Measurements from ENCODE around the gene GCSH. TPM values are rescaled to one million over a fixed set of nuclear protein-coding genes. Genes with fewer than 3 reads are reported as not detected.
A peak's percentile ranks its signal among the peaks of the same experiment; 100 is the strongest.

The GCSH gene
- total RNA-seq, 1 donor from 2014 or later, result 19.8 TPM

- Histone ChIP-seq H3K27me3 (ENCODE audit: control insufficient read depth in 3 of 3, insufficient read depth in 3 of 3, low read length in 3 of 3) (no peaks in the 10 kb centered on the region), H3K4me1 (ENCODE audit: control insufficient read depth in 3 of 3, insufficient read depth in 3 of 3, low read length in 3 of 3) (peaks cover 0 to 12% (median 3%) of the 10 kb centered on the region in 3 donors), H3K4me3 (ENCODE audit: low read length in 3 of 3) (peak within 1 kb of the TSS; percentile 86 to 98 (median 98)), H3K9me3 (ENCODE audit: control insufficient read depth in 3 of 3, low read length in 3 of 3) (no peaks in the 10 kb centered on the region), H3K36me3 (ENCODE audit: control insufficient read depth in 3 of 3, insufficient read depth in 3 of 3, low read length in 3 of 3) (no peaks in the 10 kb centered on the region), H3K9ac (ENCODE audit: low read depth in 1 of 3, low read length in 3 of 3) (peak within 1 kb of the TSS; percentile 92 to 98 (median 96)), H3K27ac (ENCODE audit: low read depth, low read length) (peak within 1 kb of the TSS; percentile 97)
Observed at GRCh38 chr16:81077076-81077940, 18.9 kb downstream of the GCSH start, which contains the start of gene C16orf46. Gene C16orf46 (minus strand): TSS chr16:81077238. CDS start chr16:81063955, 13,283 bp downstream.

DNA sequence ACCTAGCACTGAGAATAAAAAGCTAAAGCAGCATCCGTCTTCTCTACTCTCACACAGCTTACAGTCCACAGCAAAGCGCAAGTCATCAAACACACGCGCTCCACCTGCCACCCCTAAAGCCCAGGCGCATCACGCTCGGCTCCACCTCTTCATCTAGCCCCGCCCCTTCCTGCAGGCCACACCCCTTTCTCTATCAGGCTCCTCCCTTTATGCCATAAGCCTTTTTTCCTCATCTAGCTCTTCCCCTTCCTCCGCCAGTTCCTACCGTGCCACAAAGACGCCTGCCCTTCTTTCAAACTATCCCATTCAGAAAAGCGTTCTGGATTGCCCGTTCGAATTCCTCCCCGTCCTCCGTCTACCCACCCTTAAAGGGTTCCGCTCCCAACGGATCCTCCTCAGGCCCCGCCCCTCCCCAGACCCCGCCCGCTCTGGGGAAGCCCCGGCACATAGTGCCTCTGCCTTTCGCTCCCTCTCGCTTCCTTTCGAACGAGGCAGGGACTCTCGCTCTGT is 19.6 kb downstream of the GCSH start:
- Histone ChIP-seq H3K4me1 (ENCODE audit: control insufficient read depth in 3 of 3, insufficient read depth in 3 of 3, low read length in 3 of 3) (peaks cover 0 to 12% (median 3%) of the 10 kb centered on the region in 3 donors), H3K27ac (ENCODE audit: low read depth, low read length) (peak overlapping the region; percentile 97), H3K36me3 (ENCODE audit: control insufficient read depth in 3 of 3, insufficient read depth in 3 of 3, low read length in 3 of 3) (no peaks in the 10 kb centered on the region), H3K9me3 (ENCODE audit: control insufficient read depth in 3 of 3, low read length in 3 of 3) (no peaks in the 10 kb centered on the region), H3K9ac (ENCODE audit: low read depth in 1 of 3, low read length in 3 of 3) (peak overlapping the region; percentile 92 to 98 (median 96)), H3K4me3 (ENCODE audit: low read length in 3 of 3) (peak overlapping the region; percentile 86 to 98 (median 98)), H3K27me3 (ENCODE audit: control insufficient read depth in 3 of 3, insufficient read depth in 3 of 3, low read length in 3 of 3) (no peaks in the 10 kb centered on the region)

GRCh38 chr16:81073560-81074330 is 22.4 kb downstream of the GCSH start:
- Histone ChIP-seq H3K36me3 (ENCODE audit: control insufficient read depth in 3 of 3, insufficient read depth in 3 of 3, low read length in 3 of 3) (no peaks in the 10 kb centered on the region), H3K4me1 (ENCODE audit: control insufficient read depth in 3 of 3, insufficient read depth in 3 of 3, low read length in 3 of 3) (peaks cover 0 to 12% (median 3%) of the 10 kb centered on the region in 3 donors), H3K27me3 (ENCODE audit: control insufficient read depth in 3 of 3, insufficient read depth in 3 of 3, low read length in 3 of 3) (no peaks in the 10 kb centered on the region), H3K4me3 (ENCODE audit: low read length in 3 of 3) (no peak overlapping the region), H3K27ac (ENCODE audit: low read depth, low read length) (no peak overlapping the region), H3K9ac (ENCODE audit: low read depth in 1 of 3, low read length in 3 of 3) (no peak overlapping the region), H3K9me3 (ENCODE audit: control insufficient read depth in 3 of 3, low read length in 3 of 3) (no peaks in the 10 kb centered on the region)

DNA sequence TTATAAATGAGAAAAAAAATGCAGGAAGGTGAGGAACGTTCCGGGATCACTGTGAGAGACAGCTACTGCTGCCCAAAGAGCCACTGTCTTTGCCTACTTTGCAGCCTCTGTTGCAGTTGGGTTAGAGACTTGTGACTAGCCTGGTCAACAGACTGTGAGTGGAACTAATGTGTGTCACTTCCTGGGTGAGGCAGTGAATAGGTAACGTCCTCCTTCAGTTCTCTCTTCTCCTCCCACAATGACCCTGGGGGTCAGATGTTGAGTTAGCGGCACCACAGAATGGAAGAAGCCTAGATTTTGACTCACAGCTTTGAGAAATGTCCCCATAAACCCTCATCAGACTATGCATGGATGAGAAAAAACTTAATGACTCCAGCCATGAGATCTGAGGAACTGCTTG is 24.4 kb downstream of the GCSH start:
- no peaks in the 10 kb centered on the region for H3K27me3 ChIP-seq (ENCODE audit: control insufficient read depth in 3 of 3, insufficient read depth in 3 of 3, low read length in 3 of 3)
- H3K9ac ChIP-seq (ENCODE audit: low read depth in 1 of 3, low read length in 3 of 3), result no peak overlapping the region
- H3K36me3 ChIP-seq (ENCODE audit: control insufficient read depth in 3 of 3, insufficient read depth in 3 of 3, low read length in 3 of 3), result no peaks in the 10 kb centered on the region
- no peaks in the 10 kb centered on the region for H3K9me3 ChIP-seq (ENCODE audit: control insufficient read depth in 3 of 3, low read length in 3 of 3)
- no peak overlapping the region for H3K4me3 ChIP-seq (ENCODE audit: low read length in 3 of 3)
- peaks cover 0 to 6% (median 0%) of the 10 kb centered on the region in 3 donors for H3K4me1 ChIP-seq (ENCODE audit: control insufficient read depth in 3 of 3, insufficient read depth in 3 of 3, low read length in 3 of 3)
- no peak overlapping the region for H3K27ac ChIP-seq (ENCODE audit: low read depth, low read length)

DNA sequence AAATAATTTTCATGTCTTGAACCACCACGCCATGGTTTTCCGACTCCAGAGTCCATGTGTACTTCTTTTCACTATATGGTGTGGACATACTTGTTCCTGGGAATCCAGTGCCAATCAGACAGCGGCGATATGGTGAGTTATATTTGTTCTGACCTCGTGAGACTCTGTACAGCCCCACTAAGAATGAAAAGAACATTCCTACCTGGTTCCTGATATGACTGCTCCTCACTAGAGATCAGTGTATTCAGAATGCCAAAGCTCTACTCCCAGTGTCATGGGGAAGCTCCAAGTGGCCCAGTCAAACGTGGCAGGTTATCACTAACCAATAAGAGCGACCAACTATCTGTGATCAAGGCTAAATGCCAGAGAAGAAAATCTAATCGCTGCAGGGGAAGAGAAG is 25.2 kb downstream of the GCSH start:
- H3K27me3 ChIP-seq (ENCODE audit: control insufficient read depth in 3 of 3, insufficient read depth in 3 of 3, low read length in 3 of 3), result no peaks in the 10 kb centered on the region
- no peaks in the 10 kb centered on the region for H3K9me3 ChIP-seq (ENCODE audit: control insufficient read depth in 3 of 3, low read length in 3 of 3)
- no peak overlapping the region for H3K27ac ChIP-seq (ENCODE audit: low read depth, low read length)
- H3K9ac ChIP-seq (ENCODE audit: low read depth in 1 of 3, low read length in 3 of 3), result no peak overlapping the region
- H3K36me3 ChIP-seq (ENCODE audit: control insufficient read depth in 3 of 3, insufficient read depth in 3 of 3, low read length in 3 of 3), result no peaks in the 10 kb centered on the region
- no peak overlapping the region for H3K4me3 ChIP-seq (ENCODE audit: low read length in 3 of 3)
- no peaks in the 10 kb centered on the region for H3K4me1 ChIP-seq (ENCODE audit: control insufficient read depth in 3 of 3, insufficient read depth in 3 of 3, low read length in 3 of 3)

DNA sequence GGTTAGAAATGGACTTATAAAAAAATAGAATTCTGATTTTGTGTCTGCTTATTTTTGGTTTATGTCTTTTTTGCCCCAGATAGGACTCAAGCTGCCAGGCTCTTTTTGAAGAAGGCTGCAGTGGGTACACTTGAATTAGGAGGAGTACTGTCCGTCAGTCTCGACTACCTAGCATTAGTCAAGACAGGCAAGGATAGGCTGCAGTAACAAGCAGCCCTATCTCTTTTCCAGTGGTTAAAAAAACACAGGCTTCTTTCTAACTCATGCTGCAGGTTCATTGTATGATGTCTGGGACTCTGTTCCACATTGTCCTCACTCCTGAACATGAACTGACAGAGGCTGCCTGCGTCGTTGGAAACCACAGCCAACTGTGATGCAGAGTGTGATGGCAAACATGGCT is 27.1 kb downstream of the GCSH start:
- no peaks in the 10 kb centered on the region for H3K4me1 ChIP-seq (ENCODE audit: control insufficient read depth in 3 of 3, insufficient read depth in 3 of 3, low read length in 3 of 3)
- H3K36me3 ChIP-seq (ENCODE audit: control insufficient read depth in 3 of 3, insufficient read depth in 3 of 3, low read length in 3 of 3), result no peaks in the 10 kb centered on the region
- no peaks in the 10 kb centered on the region for H3K9me3 ChIP-seq (ENCODE audit: control insufficient read depth in 3 of 3, low read length in 3 of 3)
- H3K27ac ChIP-seq (ENCODE audit: low read depth, low read length), result no peak overlapping the region
- H3K27me3 ChIP-seq (ENCODE audit: control insufficient read depth in 3 of 3, insufficient read depth in 3 of 3, low read length in 3 of 3), result no peaks in the 10 kb centered on the region
- no peak overlapping the region for H3K4me3 ChIP-seq (ENCODE audit: low read length in 3 of 3)
- H3K9ac ChIP-seq (ENCODE audit: low read depth in 1 of 3, low read length in 3 of 3), result no peak overlapping the region

DNA sequence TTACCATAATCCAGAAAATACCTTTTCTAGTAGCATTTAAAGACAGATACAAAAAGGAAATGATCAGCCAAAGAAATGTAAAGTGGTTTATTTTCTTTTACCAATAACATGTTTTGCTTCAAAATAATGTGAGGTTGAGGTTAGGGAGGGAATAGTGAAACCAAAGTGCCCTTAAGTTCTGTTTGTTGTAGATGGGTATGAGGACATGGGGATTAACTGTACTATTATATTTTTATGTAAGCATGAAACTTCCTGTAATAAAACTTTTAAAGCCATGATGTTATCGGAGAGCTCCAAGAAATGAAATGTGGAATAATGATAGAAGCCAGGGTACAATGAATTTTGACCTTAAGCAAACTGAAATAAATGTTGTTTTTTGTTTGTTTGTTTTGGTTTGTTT is 29.0 kb downstream of the GCSH start:
- Histone ChIP-seq H3K4me1 (ENCODE audit: control insufficient read depth in 3 of 3, insufficient read depth in 3 of 3, low read length in 3 of 3) (no peaks in the 10 kb centered on the region), H3K9ac (ENCODE audit: low read depth in 1 of 3, low read length in 3 of 3) (no peak overlapping the region), H3K27ac (ENCODE audit: low read depth, low read length) (no peak overlapping the region), H3K4me3 (ENCODE audit: low read length in 3 of 3) (no peak overlapping the region), H3K36me3 (ENCODE audit: control insufficient read depth in 3 of 3, insufficient read depth in 3 of 3, low read length in 3 of 3) (no peaks in the 10 kb centered on the region), H3K9me3 (ENCODE audit: control insufficient read depth in 3 of 3, low read length in 3 of 3) (no peaks in the 10 kb centered on the region), H3K27me3 (ENCODE audit: control insufficient read depth in 3 of 3, insufficient read depth in 3 of 3, low read length in 3 of 3) (no peaks in the 10 kb centered on the region)

DNA sequence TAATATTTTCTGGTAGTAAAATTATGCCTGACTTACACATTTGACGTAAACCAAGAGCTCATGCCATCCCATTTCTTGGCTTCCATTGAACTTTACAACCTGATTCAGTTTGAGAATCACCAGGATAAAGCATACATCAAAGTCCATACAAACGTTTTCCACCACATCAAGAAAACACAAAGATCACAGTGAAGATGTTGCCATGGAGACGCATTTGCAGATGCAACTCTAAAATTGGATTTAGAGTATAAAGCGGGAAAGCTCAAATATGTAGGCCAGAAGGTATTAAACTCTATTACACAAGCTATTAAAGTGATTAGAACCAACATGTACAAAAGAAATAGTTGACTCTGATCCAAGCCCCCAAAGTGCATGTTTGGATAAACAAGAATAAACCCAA is 29.5 kb downstream of the GCSH start:
- Histone ChIP-seq H3K27me3 (ENCODE audit: control insufficient read depth in 3 of 3, insufficient read depth in 3 of 3, low read length in 3 of 3) (no peaks in the 10 kb centered on the region), H3K9ac (ENCODE audit: low read depth in 1 of 3, low read length in 3 of 3) (no peak overlapping the region), H3K4me3 (ENCODE audit: low read length in 3 of 3) (no peak overlapping the region), H3K4me1 (ENCODE audit: control insufficient read depth in 3 of 3, insufficient read depth in 3 of 3, low read length in 3 of 3) (no peaks in the 10 kb centered on the region), H3K9me3 (ENCODE audit: control insufficient read depth in 3 of 3, low read length in 3 of 3) (no peaks in the 10 kb centered on the region), H3K27ac (ENCODE audit: low read depth, low read length) (no peak overlapping the region), H3K36me3 (ENCODE audit: control insufficient read depth in 3 of 3, insufficient read depth in 3 of 3, low read length in 3 of 3) (no peaks in the 10 kb centered on the region)

DNA sequence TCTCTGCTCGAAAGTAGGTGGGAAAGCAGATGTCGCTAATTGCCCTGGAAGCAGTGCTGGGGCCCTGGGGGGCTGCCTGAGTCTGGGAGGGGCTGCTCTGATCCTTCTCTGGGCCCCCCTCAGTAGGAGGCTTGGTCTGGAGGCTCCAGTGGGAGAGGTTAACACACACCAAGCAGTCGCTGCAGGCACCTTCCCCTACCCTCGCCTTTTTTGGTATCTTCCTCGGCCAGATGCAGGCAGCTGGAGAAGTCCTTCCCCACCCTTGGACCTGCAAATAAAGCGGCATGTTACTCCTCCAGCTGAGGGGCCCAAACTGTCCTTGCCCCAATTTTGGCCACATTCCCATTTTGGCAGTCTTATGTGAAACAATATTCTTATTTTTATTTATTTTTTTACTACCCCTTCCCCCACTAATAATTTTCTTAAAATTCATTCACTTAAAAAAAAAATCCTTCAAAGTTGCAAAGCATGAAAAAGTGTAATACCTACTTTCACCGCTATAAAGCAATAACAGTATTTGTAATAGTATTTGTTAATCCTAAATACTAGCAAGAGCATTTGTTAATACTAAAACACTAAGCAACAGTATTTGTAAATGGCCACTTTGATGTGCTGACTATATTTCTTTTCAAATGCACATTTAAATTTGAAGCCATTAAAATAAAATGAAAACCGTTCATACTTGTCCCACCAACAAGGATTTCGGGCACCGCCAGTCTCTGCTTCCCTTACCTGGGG is 34.2 kb downstream of the GCSH start:
- no peaks in the 10 kb centered on the region for H3K36me3 ChIP-seq (ENCODE audit: control insufficient read depth in 3 of 3, insufficient read depth in 3 of 3, low read length in 3 of 3)
- H3K4me3 ChIP-seq (ENCODE audit: low read length in 3 of 3), result no peak overlapping the region
- H3K4me1 ChIP-seq (ENCODE audit: control insufficient read depth in 3 of 3, insufficient read depth in 3 of 3, low read length in 3 of 3), result no peaks in the 10 kb centered on the region
- H3K27me3 ChIP-seq (ENCODE audit: control insufficient read depth in 3 of 3, insufficient read depth in 3 of 3, low read length in 3 of 3), result no peaks in the 10 kb centered on the region
- no peak overlapping the region for H3K9ac ChIP-seq (ENCODE audit: low read depth in 1 of 3, low read length in 3 of 3)
- no peak overlapping the region for H3K27ac ChIP-seq (ENCODE audit: low read depth, low read length)
- H3K9me3 ChIP-seq (ENCODE audit: control insufficient read depth in 3 of 3, low read length in 3 of 3), result no peaks in the 10 kb centered on the region

Data from skeletal muscle tissue (tissue), 4 donors.